Measurements from ENCODE around the gene GCG.

GCG gene

DNA sequence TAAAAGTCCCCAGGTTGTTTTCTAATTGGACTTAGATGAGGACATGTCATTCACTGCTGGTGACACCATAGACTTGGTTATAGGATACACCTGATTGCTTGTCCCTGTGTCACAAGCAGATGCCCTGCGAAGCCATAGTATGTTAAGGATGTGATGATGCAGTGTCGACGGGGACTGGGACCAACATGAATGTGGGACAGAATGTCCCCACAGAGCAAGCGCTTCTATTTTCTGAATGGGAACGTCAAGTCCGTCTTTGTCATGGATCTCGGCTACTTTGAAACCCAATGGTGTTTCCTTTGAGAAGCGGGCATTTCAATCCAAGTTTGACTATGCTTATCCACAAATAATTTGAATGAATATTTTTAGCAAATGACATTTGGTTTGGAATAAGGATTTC, 2.1 kb downstream of the GCG start:
- DNase-seq (ENCODE audit: low read depth in 2 of 2) = no peak

DNA sequence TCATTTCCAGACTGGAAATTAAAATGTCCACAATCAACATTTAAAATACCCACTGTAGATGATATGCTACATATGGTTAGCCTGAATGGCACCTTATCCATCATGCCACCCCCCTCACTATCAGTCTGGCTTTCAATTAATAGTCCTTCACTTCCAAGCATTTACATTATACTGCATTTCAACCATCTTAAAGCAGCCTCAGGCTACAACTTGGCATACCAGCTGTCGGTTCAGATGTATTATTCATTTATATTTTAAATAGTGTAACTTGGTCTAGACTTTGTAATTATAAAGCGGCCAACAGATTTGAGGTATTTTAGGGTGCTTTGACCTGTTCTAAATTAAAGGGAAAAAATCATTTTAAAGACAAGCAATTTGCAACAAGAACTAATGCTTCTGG, 2.6 kb downstream of the GCG start:
- no peak for DNase-seq (ENCODE audit: low read depth in 2 of 2)

DNA sequence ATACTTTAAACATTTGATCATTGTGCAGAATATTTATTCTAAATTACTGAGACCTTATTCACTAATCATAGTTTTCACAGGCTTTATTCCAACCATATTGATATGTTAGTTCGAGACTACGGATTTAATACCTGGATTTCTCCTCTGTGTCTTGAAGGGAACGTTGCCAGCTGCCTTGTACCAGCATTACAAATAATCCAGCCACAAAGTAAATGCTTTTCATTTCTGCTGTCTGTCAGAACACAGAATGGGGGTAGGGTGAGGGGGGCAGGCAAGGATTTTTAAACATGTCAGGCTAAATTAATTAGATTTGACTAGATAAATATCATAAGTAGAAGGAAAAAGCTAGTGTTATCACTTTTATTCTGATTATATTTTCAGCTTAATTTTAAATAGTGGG, 3.1 kb downstream of the GCG start:
- no peak for DNase-seq (ENCODE audit: low read depth in 2 of 2)

DNA sequence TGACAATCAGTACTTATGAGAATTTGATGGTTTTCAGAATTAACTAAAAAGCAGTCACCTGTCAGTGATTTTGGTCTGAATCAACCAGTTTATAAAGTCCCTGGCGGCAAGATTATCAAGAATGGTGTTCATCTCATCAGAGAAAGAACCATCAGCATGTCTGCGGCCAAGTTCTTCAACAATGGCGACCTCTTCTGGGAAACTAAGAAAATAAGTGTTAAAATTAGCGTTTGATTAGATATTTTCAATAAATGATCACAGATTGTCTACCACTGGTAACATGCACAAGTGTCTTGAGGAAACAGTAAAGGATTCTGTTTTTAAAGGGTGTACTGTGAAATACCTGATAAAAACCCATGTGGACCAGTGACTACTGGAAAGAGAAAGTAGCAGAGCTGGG, 8.1 kb downstream of the GCG start:
- DNase-seq (ENCODE audit: low read depth in 2 of 2) = no peak

DNA sequence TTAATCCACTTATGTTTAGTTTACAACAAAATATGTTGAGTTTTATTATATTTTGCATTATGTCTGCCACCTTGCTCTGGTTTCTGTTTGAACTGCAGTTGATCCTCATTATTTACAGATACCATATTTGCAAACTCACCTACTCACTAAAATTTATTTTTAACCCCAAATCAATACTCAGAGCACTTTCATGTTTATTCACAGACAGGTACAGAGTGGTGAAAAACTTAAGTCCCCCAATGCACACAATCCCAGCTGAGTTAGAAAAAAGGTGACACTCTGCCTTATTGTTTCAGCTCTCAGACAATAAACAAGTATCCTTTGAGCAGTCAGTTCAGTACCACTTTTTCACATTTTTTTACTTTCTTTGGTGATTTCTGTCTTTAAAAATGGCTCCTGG, 13.7 kb downstream of the GCG start:
- no peak for DNase-seq (ENCODE audit: low read depth in 2 of 2)

DNA sequence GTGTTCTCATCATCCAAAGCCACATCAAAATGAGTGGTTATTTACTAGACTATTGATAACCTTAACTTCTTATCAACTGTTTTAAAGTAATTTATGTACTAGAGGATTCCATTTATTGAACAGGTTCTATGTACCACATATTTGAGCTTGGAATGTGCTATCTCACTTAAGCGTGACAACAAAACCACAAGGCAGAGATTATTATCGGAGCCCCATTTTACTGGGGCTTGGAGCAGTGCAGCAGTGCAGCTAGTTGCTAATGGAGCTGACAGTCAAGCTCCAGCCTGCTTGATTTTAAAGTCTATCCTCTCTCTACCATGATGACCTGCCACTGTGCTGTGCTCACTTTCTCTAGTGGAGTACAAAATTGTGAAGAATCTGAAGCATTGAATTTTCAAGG, 24.6 kb downstream of the GCG start:
- DNase-seq (ENCODE audit: low read depth in 2 of 2) = no peak

DNA sequence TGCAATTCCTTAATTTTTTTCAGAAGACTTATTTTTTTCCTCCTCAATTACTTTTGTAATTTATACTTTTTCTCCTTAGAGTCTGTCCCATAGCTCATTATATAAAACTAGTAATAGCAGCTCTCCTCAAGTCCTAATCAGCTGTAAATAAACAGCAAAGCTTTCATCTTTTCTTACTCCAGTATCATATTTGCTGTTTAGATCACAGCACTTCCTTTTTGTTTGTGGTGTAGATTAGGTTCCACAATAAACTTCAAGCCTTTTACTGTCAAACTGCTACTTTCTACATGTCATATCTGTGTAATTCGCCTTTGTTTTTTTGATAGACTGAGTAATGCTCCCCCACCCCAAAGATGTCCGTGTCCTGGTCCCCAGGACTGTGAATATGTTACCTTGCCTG, 25.5 kb downstream of the GCG start:
- DNase-seq (ENCODE audit: low read depth in 2 of 2) = no peak

DNA sequence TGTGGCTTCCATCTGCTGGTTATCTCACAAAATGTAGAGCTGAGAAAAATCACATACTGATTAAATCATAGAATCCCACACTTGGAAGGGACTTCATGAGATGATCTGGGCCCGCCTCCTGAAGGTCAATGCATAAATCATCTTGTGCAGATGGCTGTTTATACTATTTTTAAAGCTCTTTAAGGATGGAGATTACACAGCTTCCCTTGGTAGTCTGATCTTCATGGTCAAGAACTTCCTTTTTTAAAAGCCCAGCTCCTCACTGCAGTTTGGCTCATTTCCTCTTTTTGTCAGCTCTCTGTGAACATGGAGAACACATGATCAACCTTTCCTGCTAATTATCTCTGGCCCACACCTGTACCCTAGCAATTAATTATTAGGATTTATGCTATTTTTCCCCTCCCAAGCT, 25.9 kb downstream of the GCG start:
- no peak for DNase-seq (ENCODE audit: low read depth in 2 of 2)

DNA sequence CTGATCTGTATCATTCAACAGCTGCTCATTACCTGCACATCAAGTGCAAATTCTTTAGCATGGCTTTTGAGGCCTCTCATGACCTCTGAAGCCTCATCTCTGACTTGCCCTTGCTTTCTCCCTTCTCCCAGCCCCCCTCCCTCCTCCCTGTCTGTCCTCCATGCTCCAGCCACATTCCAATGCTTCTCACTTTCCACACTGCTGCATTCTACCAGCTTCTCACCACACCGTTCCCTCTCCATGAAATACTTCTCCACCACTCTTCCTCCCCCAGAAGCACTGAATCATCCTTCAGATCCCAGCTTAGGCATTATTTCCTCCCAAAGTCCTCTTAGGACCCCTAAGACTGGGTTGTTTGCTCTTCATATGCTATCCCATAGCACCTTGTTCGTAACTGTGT, 26.9 kb downstream of the GCG start:
- no peak for DNase-seq (ENCODE audit: low read depth in 2 of 2)

DNA sequence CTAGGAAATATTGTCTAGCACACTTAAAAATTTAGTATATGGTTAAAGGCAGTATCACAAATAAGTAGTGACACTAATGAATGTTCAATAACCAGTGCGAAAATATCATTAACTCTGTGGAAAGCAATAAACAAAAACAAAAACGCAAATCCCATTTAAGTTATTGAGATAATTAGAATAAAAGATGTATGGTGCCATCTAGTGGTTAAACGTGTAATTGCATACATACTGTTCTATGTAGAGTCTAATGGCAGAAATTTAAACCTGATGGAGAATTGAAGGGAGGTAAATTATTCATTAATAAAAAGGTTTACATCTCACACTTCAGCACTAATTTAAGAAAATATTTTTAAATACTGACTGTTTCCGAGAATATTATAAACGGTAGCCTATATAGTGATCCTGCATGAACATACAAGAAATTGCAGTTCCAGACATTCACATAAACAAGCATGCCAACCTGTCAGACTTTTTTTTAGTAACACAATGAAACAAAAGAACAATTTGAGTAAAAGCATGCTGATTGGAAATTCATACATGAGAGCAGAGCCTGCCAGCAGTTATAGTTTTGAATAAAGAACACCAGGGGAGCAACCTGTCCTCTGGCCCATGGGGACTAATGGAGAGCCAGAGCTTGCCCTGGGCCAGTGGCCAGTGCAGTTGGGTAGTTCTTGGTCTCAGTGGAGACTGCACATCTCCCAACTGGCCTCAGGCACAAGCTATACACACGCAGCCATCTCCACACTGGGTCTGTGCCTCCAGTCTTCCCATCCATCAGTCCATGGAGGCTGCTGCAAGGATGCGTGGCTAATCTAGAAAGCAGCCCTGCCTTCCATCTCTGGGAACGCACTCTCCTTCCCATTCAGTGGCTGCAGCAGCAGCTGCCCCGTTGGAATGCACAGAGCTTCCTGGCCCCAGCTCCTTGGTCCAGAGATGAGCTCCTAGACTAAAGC, 28.0 kb downstream of the GCG start:
- no peak for DNase-seq (ENCODE audit: low read depth in 2 of 2)

DNA sequence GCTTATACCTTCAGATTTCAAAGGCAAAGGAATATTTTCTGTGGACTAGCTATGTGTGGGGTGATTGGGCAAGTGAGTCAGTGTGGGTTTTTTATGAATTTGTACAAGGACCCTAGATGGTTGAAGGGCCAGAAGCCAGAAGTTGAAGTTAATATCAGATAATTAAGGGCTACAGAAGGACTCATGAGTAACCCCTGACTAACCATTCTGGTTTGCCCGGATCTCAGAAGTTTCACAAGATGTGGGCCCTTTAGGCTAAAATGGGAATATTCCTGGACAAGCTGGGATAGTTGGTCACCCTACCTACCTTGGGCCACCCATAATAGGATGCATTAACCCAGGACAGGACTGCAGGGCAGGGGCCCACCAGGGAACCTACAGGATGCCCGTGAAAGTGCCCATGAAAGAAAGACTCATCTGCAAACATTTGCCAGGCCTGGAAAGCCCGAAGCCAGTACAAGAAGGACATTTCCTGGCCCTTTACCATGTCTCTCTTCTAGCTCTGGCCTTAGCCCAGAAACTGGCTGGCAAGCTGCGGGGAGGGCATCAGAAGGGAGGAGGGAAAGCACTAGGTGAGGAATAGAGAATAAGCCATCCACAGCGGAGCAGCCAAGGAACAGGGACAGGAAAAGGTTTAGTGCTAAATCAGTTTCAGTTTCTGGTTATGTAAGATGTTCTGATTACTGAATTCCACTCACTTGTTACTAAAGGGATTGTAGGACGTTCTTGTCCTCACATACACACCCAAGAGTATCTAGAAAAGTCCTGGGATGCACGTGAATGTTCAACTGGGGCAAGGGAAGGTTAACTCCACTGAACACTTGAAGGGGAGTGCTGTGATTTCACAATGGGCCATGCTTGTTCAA, 33.6 kb downstream of the GCG start:
- no peak for DNase-seq (ENCODE audit: low read depth in 2 of 2)

DNA sequence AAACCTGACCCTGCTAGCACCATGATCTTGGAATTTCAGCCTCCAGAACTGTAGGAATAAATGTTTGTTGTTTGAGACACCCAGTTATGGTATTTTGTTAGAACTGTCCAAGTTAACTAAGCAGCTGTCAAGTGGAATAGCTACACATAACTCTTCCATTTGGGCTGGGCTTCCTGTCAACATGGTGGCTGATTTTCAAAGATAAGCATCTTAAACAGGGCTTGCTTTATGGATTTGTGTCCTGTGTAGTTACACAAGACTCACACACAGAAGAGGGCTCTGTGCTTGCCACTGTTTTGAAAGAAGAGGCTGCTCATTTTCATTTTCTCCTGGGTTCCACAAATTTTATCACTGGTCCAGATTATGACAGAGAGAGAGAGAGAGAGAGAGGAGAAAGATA, 35.7 kb downstream of the GCG start:
- DNase-seq (ENCODE audit: low read depth in 2 of 2) = no peak

DNA sequence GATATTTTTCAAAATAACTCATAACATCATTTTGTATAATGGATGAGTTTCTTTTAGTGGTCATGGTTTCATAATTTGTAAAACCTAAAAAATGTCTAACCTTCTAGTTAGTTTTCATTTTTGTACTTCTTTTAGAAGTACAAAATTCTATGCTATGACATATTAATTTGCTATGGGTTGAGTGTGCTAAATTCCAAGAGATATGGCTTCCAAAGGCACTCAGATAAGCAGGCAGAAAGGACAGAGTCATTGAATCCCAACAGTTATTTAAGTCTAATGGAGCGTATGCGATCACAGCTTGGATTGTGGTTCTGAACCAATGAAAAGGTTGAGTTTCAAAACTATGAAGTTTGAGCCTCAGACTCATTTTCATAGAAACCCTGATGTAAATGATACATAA, 37.0 kb downstream of the GCG start:
- no peak for DNase-seq (ENCODE audit: low read depth in 2 of 2)

DNA sequence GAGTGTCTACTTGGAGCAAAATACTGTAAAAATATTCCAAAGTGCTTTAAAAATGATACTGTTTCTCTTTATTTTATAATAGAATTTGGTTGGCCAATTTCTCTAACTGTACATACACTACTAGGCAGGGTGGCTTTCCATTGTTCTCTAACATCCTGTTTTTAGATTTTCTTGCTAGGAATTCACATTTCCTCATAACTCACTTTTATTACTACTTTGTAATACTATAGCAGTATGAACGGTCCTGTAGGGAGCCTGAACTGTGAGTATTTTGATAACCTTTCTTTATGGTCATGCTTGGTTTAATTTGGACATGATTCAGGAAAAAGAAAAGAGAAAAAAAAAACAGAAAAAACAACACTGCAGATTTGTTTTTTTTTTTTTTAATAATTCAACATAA, 37.8 kb downstream of the GCG start:
- DNase-seq (ENCODE audit: low read depth in 2 of 2) = no peak

DNA sequence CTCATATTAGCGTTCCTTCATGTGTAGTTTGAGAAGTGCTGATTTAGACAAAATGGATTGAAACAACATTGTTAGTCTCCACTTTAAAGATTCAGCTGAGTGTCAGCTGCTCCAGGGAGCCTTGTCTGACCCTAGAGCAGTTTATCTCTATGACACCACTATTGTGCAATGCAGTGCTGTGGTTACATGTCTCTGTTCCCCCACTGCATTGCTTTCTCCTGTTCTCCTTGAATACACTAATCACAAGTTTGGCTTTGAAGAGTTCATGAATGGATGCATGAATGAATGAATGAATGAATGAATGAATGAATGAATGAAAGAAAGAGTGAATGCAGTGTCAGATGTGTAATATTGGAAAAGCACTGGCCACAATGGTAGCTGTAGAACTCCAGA, 38.3 kb downstream of the GCG start:
- DNase-seq (ENCODE audit: low read depth in 2 of 2) = no peak

DNA sequence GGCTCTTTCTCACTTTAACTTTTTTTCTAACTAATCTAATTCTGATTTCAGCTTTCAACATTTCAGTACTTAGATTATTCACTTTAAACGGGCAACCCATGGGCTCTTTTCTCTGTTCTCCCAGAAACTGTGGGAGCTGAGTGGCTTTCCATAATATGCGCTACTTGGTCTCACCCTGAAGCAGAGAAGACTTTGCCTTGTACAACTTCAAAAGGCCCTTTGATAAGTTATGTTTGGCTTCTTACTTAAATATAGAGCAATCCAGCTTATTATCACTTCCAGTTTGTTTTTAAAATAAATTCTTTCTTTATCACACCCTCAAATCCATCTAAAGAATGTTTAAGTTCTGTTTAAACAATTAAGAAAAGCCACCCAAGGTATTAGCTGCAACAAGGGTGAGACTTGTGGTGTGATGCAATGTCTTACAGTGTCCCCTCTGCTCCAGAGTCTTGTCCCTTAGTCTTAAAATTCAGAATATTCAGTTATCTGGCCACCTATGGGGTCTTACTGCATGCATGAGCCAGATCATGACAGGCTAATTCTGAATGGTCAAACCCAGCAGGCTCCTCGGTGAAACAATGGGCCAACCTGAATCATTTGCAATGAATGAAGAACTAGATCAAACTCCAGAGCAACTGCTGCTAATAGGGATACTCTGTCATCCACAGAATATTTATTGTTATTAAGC, 38.8 kb downstream of the GCG start:
- DNase-seq (ENCODE audit: low read depth in 2 of 2) = no peak

DNA sequence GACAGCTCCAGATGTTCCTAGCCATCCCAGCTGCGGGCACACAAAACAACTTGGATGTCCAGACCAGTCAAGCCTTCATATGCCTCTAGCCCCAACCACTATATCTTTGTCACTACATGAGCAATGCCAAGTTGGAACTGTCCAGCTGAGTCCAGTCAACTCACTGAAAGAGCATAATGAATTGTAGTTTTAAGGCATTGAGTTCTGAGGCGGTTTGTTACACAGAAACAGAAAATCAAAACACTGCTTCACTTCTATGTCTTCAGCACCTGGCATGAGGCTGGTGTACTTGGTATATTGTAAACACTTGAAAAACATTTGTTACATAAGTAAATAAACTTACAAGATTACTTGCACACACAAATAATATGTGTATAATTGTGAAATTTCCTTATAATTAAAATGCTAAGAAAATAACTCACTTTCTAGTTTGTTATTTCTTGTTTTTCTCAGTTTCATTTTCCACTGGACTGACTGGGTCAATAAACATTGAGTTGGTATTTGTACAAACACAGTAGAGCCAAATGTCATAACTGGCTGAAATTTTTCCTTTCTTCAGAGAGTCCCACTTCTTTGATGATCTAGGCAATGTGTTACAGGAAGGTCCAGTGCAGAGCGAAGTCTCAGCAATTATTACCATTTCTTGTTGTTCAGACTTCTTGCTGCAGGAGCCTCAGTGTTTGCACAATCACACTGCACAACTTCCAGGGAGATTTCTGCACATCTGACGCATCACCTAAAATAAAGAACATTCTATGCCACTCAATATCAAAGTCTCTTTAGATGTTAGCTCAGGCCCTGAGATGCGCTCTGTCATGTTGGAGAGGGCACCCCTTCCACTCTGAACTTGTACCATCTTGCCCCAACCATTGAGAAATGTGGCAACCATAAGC, 39.8 kb downstream of the GCG start:
- no peak for DNase-seq (ENCODE audit: low read depth in 2 of 2)

DNA sequence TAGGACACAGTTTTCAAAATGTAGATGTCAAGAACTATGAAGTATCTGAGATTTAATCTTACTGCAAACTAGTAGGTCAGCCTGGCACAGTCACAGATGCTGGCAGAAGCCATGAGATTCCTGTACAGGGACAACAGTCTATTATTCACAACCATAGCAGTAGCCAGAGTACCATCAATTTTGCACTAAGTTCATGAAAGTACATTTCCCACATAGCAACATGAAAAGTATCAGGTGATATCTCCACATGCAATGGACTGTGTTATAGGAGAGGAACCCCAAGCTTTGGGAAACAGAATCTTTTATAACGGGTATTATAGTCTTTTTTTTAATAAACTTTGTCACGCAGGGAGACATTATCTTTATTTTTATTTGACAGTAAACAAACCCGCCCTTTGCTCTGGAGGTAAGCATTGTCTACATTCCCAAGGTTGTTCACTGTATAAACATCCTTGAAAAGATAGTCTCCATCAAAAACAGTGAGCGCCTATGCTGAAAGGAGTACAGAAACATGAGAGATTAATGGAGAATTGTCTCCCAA, 44.6 kb downstream of the GCG start:
- DNase-seq (ENCODE audit: low read depth in 2 of 2) = no peak

DNA sequence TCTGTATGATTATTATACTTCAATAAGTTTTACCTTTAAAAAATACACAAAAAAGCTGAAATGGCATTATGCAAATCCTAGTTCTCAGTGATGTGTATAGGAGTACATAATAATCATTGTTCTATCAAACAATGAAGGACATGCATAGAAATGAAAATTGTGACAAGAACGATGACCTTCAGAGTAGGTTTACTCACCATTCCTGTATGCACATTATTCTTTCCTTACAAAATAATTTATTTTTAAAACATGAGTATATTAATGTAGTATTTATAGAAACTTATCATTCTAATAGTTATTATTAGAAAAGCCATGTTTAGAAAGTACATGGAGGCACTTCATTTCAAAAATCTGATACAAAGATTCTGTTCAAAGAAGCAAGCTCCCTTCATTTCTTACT, 45.3 kb downstream of the GCG start:
- DNase-seq (ENCODE audit: low read depth in 2 of 2) = no peak

DNA sequence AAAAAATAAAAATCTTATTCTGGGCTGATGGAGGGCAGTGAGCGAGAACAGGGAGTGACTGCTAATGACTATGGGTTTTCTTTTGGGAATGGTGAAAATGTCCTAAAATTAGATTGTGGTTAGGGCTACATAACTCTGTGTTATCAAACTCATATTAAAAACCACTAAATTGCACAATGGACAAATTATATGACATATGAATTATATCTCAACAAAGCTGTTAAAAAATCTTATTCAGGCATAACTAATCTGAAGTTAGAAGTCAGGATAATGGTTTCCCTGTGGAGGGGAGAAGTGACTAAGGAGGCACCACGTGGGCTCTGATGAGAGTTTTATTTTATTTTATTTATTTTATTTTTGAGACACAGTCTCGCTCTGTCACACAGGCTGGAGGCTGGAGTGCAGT, 45.9 kb downstream of the GCG start:
- DNase-seq (ENCODE audit: low read depth in 2 of 2) = no peak

DNA sequence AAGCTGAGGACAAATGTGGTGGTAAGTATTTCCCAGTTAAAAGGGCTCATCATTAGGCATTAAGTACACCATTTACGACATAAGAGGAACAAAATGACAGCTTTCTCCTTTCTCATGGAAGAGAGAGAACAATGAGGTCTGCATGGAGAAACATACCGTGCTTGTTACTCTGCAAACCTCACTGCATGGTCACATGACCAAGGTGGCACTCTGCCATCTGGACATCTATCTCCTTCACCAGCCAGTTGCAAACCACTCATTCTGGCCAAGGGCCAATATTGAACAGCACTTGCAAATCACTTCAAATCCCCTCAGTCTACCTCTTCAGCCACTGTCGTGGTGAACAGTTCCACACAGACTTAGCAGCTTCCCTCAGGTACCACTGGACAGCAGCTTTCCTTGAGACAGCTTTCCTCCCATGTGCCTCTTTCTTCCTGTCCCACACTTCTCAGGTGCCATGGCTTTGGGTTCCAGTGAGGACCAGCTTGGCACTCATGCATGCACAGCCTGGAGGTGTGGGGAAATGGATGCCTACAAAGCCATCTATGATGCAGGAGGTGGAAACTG, 48.5 kb downstream of the GCG start:
- no peak for DNase-seq (ENCODE audit: low read depth in 2 of 2)
